ENCODE data around the gene PAK4. TPM values are rescaled to one million over a fixed set of nuclear protein-coding genes. Genes with fewer than 3 reads are reported as not detected.
"Not testable (repeated sequence)": the region's sequence is repeated elsewhere in the genome, so short reads cannot be mapped to it uniquely, and the experiment has no call there.

PAK4 gene
- total RNA-seq, 2 donors from 2014 or later: 15.6 to 19.4 TPM

DNA sequence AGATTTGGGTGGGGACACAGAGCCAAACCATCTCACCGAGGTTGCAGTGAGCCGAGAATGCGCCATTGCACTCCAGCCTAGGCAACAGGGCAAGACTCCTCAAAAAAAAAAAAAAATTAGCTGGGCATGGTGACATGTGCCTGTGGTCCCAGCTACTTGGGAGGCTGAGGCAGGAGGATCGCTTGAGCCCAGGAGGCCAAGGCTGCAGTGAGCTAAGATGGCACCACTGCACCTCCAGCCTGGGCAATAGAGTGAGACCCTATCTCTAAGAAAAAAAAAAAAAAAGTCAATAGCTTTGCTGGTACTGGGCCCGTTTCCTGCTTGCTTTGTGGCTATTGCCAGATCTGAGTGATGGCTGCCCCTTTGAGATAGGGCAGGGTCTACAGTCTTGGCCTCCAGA, 28.3 kb upstream of the PAK4 start:
- H3K9me3 Mint-ChIP-seq: no peaks in the 10 kb centered on the region
- H3K27ac Mint-ChIP-seq: no peak overlapping the region
- no peak for DNase-seq (ENCODE audit: low spot score in 2 of 2)
- H3K36me3 Mint-ChIP-seq: no peaks in the 10 kb centered on the region
- no peak for ATAC-seq

DNA sequence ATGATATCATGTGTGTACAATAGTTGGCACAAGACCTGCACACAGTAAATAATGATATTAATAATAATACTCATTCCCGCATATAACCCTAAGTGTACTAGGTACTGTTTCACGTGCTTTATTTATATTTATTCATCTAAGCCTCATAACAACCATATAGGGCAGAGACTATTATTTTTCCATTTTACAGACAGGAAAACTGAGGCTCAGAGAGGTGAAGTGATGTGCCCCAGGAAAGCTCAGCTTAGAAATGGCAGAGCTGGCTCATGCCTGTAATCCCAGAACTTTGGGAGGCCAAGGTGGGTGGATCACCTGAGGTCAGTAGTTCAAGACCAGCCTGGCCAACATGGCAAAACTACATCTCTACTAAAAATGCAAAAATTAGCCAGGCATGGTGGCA, 27.9 kb upstream of the PAK4 start:
- H3K9me3 Mint-ChIP-seq: no peaks in the 10 kb centered on the region
- DNase-seq (ENCODE audit: low spot score in 2 of 2) (no peak), ATAC-seq (no peak)
- no peak overlapping the region for H3K27ac Mint-ChIP-seq
- no peaks in the 10 kb centered on the region for H3K36me3 Mint-ChIP-seq

DNA sequence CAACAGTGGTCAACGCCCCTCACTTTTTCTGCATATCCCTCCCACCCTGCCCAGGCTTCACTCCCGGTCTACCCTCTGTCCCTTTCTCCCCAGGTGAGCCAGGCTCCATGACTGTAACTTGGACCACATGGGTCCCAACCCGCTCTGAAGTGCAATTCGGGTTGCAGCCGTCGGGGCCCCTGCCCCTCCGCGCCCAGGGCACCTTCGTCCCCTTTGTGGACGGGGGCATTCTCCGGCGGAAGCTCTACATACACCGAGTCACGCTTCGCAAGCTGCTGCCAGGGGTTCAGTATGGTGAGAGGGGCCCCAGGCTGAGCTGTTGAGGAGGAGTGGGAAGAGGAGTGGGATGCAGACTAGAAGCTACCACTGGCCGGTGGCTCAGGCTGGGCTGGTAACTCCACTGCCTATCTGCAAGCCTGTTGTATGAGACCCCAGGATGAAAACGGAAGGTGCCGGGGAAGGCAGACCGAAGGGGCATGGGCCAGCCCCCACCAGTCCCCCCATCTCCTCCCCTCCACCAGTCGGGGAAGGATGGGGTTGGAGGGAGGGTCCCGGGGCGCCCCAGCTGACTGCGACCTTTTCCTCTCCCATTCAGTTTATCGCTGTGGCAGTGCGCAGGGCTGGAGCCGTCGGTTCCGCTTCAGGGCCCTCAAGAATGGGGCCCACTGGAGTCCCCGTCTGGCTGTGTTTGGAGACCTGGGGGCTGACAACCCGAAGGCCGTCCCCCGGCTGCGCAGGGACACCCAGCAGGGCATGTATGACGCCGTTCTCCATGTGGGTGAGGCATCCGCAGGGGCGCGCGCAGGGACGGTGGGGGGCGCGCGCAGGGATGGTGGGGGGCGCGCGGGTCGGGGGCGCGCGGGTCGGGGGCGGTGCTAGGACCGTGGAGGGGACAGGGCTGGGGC, 27.0 kb upstream of the PAK4 start:
- no peak for DNase-seq (ENCODE audit: low spot score in 2 of 2)
- Mint-ChIP-seq H3K9me3 (no peaks in the 10 kb centered on the region), H3K36me3 (no peaks in the 10 kb centered on the region), H3K27ac (no peak overlapping the region)
- no peak for ATAC-seq

DNA sequence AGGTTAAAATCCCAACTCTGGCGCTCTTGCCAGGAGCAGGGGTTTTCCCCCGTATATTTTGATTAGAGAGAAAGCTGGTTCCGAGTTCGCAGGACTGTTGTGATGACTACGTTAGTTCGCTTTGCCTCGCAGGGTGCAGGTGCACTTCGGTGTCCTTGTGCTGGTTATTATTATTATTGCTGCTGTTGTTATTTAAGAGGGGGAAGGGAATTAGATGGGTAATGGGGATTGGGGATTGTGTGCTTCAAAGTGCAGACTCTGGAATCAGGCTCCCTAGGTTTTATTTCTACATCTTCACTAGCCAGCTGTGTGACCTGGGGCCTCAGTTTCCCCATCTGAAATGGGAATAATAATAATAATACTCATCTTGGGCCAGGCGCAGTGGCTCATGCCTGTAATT, 26.2 kb upstream of the PAK4 start:
- H3K9me3 Mint-ChIP-seq: no peaks in the 10 kb centered on the region
- no peak for ATAC-seq
- H3K27ac Mint-ChIP-seq: no peak overlapping the region
- no peaks in the 10 kb centered on the region for H3K36me3 Mint-ChIP-seq
- DNase-seq (ENCODE audit: low spot score in 2 of 2): no peak

DNA sequence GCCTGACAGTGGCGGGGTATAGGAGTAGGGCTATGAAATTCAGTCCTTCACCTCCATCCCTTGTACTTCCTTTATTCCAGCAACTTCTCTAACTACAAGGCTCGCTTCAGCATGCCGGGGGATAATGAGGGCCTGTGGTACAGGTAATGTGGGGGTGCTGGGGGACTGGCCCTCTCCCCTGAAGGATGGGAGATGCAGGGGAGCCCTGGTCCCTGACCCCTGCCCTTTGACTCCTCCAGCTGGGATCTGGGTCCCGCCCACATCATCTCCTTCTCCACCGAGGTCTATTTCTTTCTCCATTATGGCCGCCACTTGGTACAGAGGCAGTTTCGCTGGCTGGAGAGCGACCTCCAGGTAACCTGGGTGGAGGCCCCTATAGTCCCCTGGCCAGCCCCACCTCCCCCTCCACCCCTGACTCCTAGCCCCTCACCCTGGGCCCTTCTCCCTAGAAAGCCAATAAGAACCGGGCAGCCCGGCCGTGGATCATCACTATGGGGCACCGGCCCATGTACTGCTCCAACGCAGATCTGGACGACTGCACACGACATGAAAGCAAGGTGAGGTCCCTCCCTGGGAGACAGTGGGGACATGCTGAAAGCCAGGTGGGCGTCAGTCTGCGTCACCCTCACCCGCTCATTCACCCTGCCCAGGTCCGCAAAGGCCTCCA, 25.0 kb upstream of the PAK4 start:
- Mint-ChIP-seq H3K9me3 (no peaks in the 10 kb centered on the region), H3K36me3 (no peaks in the 10 kb centered on the region)
- no peak for DNase-seq (ENCODE audit: low spot score in 2 of 2)

DNA sequence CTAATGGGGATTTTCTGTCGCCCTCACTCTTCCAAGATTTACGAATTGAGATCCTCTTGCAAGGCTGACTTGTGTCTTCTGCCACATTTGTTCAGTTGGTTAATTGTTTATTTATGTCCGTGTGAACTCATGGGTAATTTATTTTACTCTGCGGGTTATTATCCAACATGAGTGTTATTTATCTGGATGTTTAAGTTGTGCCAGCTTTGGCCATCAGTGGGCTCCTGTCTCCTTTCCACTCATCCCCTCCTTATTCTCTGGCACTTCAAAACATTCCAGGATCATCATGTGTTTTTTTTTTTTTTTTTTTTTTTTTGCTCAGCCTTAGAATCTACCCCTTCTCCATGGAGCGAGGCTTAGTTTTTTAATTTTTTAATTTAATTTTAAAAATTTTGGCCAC, 22.4 kb upstream of the PAK4 start:
- Mint-ChIP-seq H3K36me3 (no peaks in the 10 kb centered on the region), H3K27ac (no peak overlapping the region), H3K9me3 (no peaks in the 10 kb centered on the region)
- DNase-seq (ENCODE audit: low spot score in 2 of 2) (no peak), ATAC-seq (no peak)

More for the DNA sequence above, 25.0 kb upstream of the PAK4 start:
- peak overlapping the region in 1 of 2 donors; percentile 29 for H3K27ac Mint-ChIP-seq
- ATAC-seq: no peak

DNA sequence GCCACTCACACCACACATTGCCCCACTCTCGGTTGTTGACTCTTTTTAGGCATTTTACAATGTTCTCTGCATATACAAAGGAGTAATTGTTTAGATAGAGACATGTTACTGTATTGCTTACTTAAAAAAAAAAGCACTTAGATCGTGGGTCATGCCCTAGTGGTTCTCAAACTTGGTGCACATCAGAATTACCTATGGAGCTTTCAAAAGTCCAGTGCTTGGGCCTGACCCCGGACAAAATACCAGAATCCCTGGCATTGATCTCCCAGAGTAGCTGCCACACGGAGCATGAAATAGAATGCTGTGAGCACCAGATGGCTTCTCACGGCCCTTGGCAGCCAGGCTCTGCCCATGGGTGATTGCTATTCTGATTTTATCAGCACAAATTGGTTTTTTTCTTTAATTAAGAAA, 21.4 kb upstream of the PAK4 start:
- ATAC-seq (no peak), DNase-seq (ENCODE audit: low spot score in 2 of 2) (no peak)
- Mint-ChIP-seq H3K9me3 (no peaks in the 10 kb centered on the region), H3K27ac (no peak overlapping the region), H3K36me3 (no peaks in the 10 kb centered on the region)

DNA sequence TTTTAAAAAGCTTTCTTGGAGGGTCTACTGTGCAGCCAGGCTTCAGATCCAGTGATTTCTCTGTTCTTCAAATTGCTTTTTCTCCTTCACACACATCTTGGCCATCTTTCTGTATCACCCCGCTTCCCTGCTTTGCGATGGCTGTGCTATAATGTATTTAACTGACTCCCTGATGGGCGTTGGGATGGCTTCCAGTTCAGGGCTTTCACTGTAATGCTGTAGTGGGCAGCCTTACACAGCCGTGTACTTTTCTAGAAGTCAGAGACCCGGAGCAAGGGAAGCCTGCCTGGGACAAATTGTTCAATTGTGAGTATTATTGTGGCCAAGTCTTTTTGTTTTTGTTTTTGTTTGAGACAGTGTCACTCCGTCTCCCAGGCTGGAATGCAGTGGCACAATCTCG, 19.4 kb upstream of the PAK4 start:
- no peak for DNase-seq (ENCODE audit: low spot score in 2 of 2)
- Mint-ChIP-seq H3K9me3 (no peaks in the 10 kb centered on the region), H3K36me3 (no peaks in the 10 kb centered on the region), H3K27ac (no peak overlapping the region)
- ATAC-seq: no peak

DNA sequence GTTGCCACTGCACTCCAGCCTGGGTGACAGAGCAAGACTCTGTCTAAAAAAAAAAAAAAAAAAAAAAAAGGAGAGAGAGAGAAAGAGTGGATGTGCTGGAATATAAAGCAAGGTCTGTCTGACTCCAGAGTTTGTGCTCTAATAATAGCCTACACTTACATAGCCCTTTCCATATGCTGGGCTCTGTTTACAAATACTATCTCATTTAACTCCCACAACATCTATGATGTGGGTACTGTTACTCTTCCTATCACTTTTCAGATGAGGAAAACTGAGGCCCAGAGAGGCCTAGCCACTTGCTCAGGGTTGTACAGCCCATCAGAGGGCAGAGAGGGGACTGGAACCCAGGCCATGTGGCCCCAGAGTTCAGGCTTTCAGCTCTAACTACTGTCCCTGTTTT, 15.9 kb upstream of the PAK4 start:
- ATAC-seq: no peak
- no peaks in the 10 kb centered on the region for H3K9me3 Mint-ChIP-seq
- no peaks in the 10 kb centered on the region for H3K36me3 Mint-ChIP-seq
- no peak overlapping the region for H3K27ac Mint-ChIP-seq
- no peak for DNase-seq (ENCODE audit: low spot score in 2 of 2)

DNA sequence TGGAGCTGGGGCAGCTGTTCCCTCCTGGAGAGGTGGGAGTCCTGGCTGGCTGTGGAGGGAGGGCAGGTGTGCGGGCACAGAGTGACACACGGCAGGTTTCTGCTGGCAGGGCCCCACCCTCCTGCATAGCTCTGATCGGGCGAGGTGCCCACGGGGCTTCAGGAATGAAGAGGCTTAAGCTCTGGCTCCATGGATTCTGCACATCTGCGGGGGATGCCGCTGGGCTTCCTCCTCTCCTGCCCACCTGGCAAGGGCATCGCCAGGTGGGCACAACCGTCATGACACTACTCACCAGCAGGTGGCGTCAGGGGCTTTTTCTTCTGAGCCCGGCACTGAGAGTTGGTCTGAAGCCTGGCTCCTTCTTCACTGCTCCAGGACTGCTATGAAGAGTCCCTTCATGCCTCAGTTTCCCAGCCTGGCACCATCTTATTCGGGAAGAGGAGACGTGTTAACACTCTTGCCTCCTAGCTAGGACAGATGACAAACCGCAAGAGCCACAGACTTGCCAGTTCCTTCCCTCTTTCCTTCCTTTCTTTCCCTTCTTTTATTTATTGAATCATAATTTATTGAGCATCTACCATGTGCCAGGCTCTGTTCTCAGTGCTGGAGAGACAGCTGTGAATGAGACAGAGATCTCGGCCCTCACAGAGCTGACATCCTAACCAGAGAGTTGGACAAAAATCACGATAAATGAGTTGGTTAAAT, 15.2 kb upstream of the PAK4 start:
- DNase-seq (ENCODE audit: low spot score in 2 of 2) (peak; percentile 66 to 77), ATAC-seq (peak; percentile 81 to 86)
- no peak overlapping the region for H3K27ac Mint-ChIP-seq
- no peaks in the 10 kb centered on the region for H3K9me3 Mint-ChIP-seq
- no peaks in the 10 kb centered on the region for H3K36me3 Mint-ChIP-seq

DNA sequence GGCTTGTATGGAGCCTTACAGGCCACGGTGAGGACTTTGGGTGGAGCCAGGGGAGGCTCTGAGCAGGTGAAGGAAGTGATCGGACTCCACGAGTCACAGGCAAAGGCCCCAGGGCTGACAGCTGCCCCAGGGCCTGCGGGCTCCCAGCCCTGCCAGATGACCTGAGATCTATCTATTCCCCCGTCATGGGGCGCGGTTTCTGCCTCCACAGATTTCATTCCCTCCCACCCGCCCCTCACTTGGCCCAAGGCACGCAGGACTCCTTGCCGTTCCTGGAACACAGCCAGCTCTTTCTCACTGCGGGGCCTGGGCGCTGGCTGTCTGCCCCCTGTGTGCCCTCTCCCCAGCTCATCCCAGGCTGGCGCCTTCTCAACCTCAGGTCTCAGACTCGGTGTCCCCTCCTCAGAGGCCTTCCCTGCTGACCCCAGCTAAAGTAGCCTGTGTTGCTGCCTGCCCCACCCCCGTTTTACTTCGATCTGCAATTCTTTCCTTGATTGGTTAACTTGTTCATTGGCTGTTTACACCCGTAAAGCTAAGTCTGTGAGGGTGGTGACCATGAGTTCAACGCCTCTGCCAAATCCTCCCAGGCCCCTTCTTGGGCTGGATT, 13.9 kb upstream of the PAK4 start:
- H3K27ac Mint-ChIP-seq: no peak overlapping the region
- no peaks in the 10 kb centered on the region for H3K36me3 Mint-ChIP-seq
- ATAC-seq (no peak), DNase-seq (ENCODE audit: low spot score in 2 of 2) (no peak)
- H3K9me3 Mint-ChIP-seq: no peaks in the 10 kb centered on the region

DNA sequence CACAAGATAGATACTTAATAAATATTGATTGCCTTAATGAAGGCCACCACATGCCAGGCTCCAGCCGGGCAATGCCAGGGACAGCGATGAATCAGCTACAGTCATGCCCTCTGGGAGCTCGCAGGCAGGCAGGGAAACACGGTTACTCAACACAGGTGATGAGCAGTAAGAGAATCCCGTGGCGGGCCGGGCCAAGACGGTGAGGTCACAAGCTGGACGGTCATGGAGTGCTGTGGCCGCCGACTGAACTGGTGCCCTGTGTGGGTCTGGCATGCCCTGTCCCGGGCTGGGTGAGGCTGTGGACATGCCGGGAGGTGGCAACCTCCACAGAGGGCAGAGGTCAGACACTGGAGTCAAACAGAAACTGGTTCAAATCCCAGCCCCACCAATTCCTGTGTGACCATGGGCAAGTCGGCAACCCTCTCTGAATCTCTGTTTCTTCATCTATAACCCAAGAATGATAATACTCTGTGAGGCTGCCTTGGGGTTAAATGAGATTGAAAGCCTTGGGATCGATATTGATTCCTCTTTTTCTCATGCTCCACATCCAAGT, 13.2 kb upstream of the PAK4 start:
- H3K36me3 Mint-ChIP-seq: no peaks in the 10 kb centered on the region

DNA sequence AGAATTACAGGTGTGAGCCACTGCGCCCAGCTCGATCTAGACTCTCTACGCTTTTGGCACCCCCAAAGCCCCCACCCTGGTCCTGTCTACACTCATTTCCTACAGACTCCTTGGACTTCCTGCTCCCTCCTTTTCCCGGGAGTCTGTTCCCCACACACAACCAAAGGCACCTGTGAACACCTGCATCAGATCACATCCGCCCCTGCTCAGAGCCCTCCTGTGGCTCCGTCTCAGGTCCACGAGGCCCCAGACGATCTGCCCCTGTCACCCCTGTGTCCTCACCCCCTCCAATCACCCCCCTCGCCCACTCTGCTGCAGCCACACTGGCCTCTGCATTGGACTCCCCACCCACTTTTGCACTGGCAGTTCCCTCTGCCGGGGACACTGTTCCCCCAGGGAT, 12.4 kb upstream of the PAK4 start:
- Mint-ChIP-seq H3K36me3 (no peaks in the 10 kb centered on the region), H3K9me3 (no peaks in the 10 kb centered on the region), H3K27ac (no peak overlapping the region)
- ATAC-seq: no peak
- DNase-seq (ENCODE audit: low spot score in 2 of 2): no peak

More for the DNA sequence above, 13.2 kb upstream of the PAK4 start:
- DNase-seq (ENCODE audit: low spot score in 2 of 2): no peak
- H3K27ac Mint-ChIP-seq: no peak overlapping the region
- no peak for ATAC-seq
- no peaks in the 10 kb centered on the region for H3K9me3 Mint-ChIP-seq

DNA sequence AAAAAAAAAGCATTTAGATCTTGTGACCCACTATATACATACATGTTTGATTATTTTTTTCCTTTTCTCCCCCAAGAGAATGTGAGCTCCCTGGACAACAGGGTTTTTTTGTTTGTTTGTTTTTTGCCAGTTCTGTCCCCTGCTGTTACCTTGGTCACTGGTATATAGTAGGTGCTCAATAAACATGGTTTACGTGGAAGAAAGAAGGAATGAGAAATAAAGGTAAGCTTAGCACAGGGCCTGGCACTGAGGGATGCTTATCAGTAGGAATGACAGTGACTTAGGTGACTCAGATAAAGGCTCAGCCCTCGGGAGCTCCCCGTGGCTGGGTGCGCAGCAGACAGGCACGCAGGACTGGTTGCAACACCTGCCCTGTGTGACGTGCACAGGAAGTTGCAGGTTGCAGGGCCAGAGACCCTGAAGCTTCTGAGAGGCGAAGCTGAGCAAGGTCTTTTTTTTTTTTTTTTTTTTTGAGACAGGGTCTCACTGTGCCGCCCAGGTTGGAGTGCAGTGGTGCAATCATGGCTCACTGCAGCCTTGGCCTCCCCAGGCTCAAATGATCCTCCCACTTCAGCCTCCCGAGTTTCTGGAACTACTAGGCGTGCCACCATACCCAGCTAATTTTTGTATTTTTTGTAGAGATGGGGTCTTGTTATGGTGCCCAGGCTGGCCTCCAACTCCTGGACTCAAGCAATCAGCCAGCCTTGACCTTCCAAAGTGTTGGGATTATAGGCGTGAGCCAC, 10.3 kb upstream of the PAK4 start:
- H3K9me3 Mint-ChIP-seq: no peaks in the 10 kb centered on the region

DNA sequence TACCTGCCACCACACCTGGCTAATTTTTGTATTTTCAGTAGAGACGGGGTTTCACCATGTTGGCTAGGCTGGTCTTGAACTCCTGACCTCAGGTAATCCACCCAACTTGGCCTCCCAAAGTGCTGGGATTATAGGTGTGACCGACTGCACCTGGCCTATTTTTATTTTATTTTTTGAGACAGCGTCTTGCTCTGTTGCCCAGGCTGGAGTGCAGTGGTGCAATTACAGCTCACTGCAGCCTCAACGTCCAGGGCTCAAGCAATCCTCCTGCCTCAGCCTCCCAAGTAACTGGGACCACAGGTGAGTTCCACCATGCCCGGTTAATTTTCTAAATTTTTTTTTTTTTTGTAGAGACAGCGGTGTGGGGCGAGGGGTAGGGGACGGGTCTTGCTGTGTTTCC, 8.6 kb upstream of the PAK4 start:
- DNase-seq (ENCODE audit: low spot score in 2 of 2); H3K27ac Mint-ChIP-seq; H3K36me3 Mint-ChIP-seq; ATAC-seq; H3K9me3 Mint-ChIP-seq: not testable (repeated sequence)

More for the DNA sequence above, 10.3 kb upstream of the PAK4 start:
- no peak for DNase-seq (ENCODE audit: low spot score in 2 of 2)
- no peaks in the 10 kb centered on the region for H3K36me3 Mint-ChIP-seq
- ATAC-seq: no peak
- H3K27ac Mint-ChIP-seq: no peak overlapping the region

DNA sequence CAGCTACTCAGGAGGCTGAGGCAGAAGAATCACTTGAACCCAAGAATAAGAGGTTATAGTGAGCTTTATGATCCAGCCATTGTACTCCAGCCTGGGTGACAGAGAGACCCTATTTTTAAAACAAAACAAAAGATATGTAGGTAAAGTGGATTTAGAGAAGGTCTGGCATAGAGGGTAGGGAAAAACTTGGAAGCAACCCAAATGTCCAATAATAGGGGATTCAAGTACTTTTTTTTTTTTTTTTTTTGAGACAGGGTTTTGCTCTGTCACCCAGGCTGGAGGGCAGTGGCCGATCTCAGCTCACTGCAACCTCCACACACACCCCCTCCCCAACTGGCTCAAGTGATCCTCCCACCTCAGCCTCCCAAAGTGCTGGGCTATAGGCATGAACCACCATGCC, 5.8 kb upstream of the PAK4 start:
- Mint-ChIP-seq H3K9me3 (no peaks in the 10 kb centered on the region), H3K36me3 (no peaks in the 10 kb centered on the region), H3K27ac (no peak overlapping the region)
- ATAC-seq: no peak
- DNase-seq (ENCODE audit: low spot score in 2 of 2): no peak
